Calu3 (cell line): ENCODE measurements around the gene MYH6. TPM values are rescaled to one million over a fixed set of nuclear protein-coding genes. Genes with fewer than 3 reads are reported as not detected.

Experiments
- BruUV-seq: library from RNA; stranded (reverse); fragments of 400-500 nt; replicated peaks from 2 replicates; lab custom pipeline; 2021; lab: Mats Ljungman, UMichigan
- CTCF ChIA-PET: fragments of 300-600 bp; sonication (Branson Sonifier 250); formaldehyde crosslinking; loops from one replicate; lab custom pipeline; 2022; ENCODE audit warnings: antibody characterized with exemption; lab: Charles Lee
- DNase-seq: peaks from one replicate; pipeline ENCODE4 v3.0.0; 2022
- H3K27ac Mint-ChIP-seq: one replicate; pipeline ENCODE4 v1.8.0; 2022; ENCODE audit warnings: mixed read lengths; ENCODE audit not compliant: unreplicated experiment
- H3K27me3 Mint-ChIP-seq: one replicate; pipeline ENCODE4 v1.8.0; 2022; ENCODE audit warnings: mixed read lengths; ENCODE audit not compliant: unreplicated experiment
- H3K36me3 Mint-ChIP-seq: one replicate; pipeline ENCODE4 v1.8.0; 2022; ENCODE audit warnings: mild to moderate bottlenecking, moderate library complexity, mixed read lengths; ENCODE audit not compliant: insufficient read depth, unreplicated experiment
- H3K4me1 Mint-ChIP-seq: one replicate; pipeline ENCODE4 v1.8.0; 2022; ENCODE audit warnings: mild to moderate bottlenecking, low read depth, mixed read lengths; ENCODE audit not compliant: unreplicated experiment
- H3K4me3 Mint-ChIP-seq: one replicate; pipeline ENCODE4 v1.8.0; 2022; ENCODE audit warnings: mild to moderate bottlenecking, low read depth, moderate library complexity, mixed read lengths; ENCODE audit not compliant: unreplicated experiment
- H3K9me3 Mint-ChIP-seq: one replicate; pipeline ENCODE4 v1.8.0; 2022; ENCODE audit warnings: low read depth, mixed read lengths; ENCODE audit not compliant: unreplicated experiment
- CTCF ChIP-seq: fragments of 200-600 bp; IDR thresholded peaks from one replicate; pipeline ENCODE4 v1.8.0; 2022; ENCODE audit warnings: antibody characterized with exemption; ENCODE audit not compliant: unreplicated experiment
- intact Hi-C: fragments of 100-400 bp; cut with micrococcal nuclease; formaldehyde crosslinking; loops from one replicate; pipeline ENCODE4 v1.10.0; 2022; ENCODE audit not compliant: unreplicated experiment
- total RNA-seq: library from RNA; stranded (reverse); gene quantifications from 2 replicates; pipeline ENCODE4 v1.2.3, GENCODE V29; 2022

The MYH6 gene
- total RNA-seq, 1 experiment from 2014 or later, result not detected

- H3K4me3 Mint-ChIP-seq, result no peak overlapping the region
- H3K4me1 Mint-ChIP-seq, result peaks cover 9% of the 10 kb centered on the region
- H3K9me3 Mint-ChIP-seq, result no peaks in the 10 kb centered on the region
- no peak overlapping the region for H3K27ac Mint-ChIP-seq
- CTCF ChIA-PET, result interaction anchor here (0.6 kb wide), 1 partner anchor 37 kb away, joined by 3 read pairs; no protein-coding TSS in a partner anchor
- no TSS peak for BruUV-seq
- intact Hi-C loops, result no loop called here
- H3K36me3 Mint-ChIP-seq, result no peaks in the 10 kb centered on the region
- H3K27me3 Mint-ChIP-seq, result peaks cover 64% of the 10 kb centered on the region
- no peak for TF ChIP-seq CTCF
- DNase-seq, result no peak
These were observed 34.8 kb upstream of the MYH6 start for GRCh38 chr14:23442721-23443356.

- no peak for DNase-seq
- H3K4me3 Mint-ChIP-seq, result no peak overlapping the region
- TF ChIP-seq CTCF, result no peak
- peaks cover 70% of the 10 kb centered on the region for H3K27me3 Mint-ChIP-seq
- no peak overlapping the region for H3K27ac Mint-ChIP-seq
- intact Hi-C loops, result no loop called here
- H3K4me1 Mint-ChIP-seq, result no peaks in the 10 kb centered on the region
- H3K9me3 Mint-ChIP-seq, result no peaks in the 10 kb centered on the region
- BruUV-seq, result no TSS peak
- H3K36me3 Mint-ChIP-seq, result no peaks in the 10 kb centered on the region
- CTCF ChIA-PET, result no interaction called here
These were observed 33.0 kb upstream of the MYH6 start for GRCh38 chr14:23441076-23441475.

- TF ChIP-seq CTCF, result no peak
- H3K4me1 Mint-ChIP-seq, result no peaks in the 10 kb centered on the region
- H3K36me3 Mint-ChIP-seq, result no peaks in the 10 kb centered on the region
- CTCF ChIA-PET, result no interaction called here
- no peak for DNase-seq
- no peaks in the 10 kb centered on the region for H3K9me3 Mint-ChIP-seq
- H3K27me3 Mint-ChIP-seq, result peaks cover 77% of the 10 kb centered on the region
- H3K4me3 Mint-ChIP-seq, result no peak overlapping the region
- BruUV-seq, result no TSS peak
- no peak overlapping the region for H3K27ac Mint-ChIP-seq
- intact Hi-C loops, result no loop called here
These were observed 31.2 kb upstream of the MYH6 start for GRCh38 chr14:23439107-23439835.

GRCh38 chr14:23438101-23438971 is 30.3 kb upstream of the MYH6 start:
- H3K4me1 Mint-ChIP-seq, result no peaks in the 10 kb centered on the region
- no peaks in the 10 kb centered on the region for H3K9me3 Mint-ChIP-seq
- DNase-seq, result no peak
- intact Hi-C loops, result no loop called here
- TF ChIP-seq CTCF, result no peak
- no TSS peak for BruUV-seq
- no peaks in the 10 kb centered on the region for H3K36me3 Mint-ChIP-seq
- CTCF ChIA-PET, result no interaction called here
- peaks cover 77% of the 10 kb centered on the region for H3K27me3 Mint-ChIP-seq
- no peak overlapping the region for H3K4me3 Mint-ChIP-seq
- H3K27ac Mint-ChIP-seq, result no peak overlapping the region
